OCI-LY3 (cell line): ENCODE results near the gene VENTX.

Experiments used
- EZH2phosphoT487 ChIP-seq: fragments of 200-600 bp; shearing (Covaris generic); IDR thresholded peaks from 2 replicates; pipeline ENCODE4 v1.6.1; 2018; ENCODE audit warnings: antibody characterized with exemption, mixed run types, low read depth
- TF ChIP-seq, protein P1 (sequence below): fragments of 200-600, 300-600 bp; sonication (generic); IDR thresholded peaks from 2 replicates; pipeline ENCODE4 v1.5.1; 2014; ENCODE audit warnings: antibody characterized with exemption, low read length, low read depth

DNA sequence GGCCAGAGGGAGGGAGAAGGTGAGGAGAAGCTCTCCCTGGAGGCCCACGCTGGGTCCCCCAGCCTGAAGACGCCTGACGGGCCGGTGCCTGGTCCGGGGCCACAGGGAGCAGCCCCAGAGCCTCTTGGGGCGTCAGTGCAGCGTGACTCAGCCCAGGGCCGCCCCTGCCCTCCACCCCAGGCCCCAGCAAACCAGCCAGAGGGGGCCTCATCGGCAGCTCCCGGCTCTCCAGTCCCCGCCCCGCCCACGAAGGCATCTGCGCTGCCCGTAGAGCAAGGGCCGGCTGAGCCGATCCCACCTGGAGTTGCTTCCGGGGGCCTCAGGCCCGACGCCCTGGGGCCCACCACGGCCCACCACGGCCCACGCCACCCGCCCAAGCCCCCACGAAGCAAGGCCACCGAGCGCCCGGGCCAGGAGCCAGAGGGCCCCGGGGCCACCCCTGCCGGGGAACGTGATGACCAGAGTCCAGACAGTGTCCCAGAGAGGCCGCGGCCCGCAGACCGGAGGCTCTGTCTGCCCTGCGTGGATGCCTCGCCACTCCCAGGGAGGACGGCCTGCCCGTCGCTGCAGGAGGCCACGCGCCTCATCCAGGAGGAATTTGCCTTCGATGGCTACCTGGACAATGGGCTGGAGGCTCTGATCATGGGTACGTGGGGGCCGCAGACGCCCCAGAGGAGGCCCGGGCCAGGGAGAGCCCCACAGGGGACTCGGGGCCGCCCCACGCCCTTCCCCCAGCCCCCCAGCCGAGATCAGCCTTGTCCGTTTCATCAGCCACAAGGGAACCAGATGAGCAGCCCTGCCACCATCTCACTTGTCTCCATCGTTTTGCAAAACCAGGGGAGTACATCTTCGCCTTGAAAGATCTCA lies 38.8 kb upstream of the VENTX start:
- TF ChIP-seq, protein P1, sequence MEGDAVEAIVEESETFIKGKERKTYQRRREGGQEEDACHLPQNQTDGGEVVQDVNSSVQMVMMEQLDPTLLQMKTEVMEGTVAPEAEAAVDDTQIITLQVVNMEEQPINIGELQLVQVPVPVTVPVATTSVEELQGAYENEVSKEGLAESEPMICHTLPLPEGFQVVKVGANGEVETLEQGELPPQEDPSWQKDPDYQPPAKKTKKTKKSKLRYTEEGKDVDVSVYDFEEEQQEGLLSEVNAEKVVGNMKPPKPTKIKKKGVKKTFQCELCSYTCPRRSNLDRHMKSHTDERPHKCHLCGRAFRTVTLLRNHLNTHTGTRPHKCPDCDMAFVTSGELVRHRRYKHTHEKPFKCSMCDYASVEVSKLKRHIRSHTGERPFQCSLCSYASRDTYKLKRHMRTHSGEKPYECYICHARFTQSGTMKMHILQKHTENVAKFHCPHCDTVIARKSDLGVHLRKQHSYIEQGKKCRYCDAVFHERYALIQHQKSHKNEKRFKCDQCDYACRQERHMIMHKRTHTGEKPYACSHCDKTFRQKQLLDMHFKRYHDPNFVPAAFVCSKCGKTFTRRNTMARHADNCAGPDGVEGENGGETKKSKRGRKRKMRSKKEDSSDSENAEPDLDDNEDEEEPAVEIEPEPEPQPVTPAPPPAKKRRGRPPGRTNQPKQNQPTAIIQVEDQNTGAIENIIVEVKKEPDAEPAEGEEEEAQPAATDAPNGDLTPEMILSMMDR, result no peak
- no peak for TF ChIP-seq EZH2phosphoT487
